GM19025 (cell line): Measurements from ENCODE around the gene SPECC1L.
"Not testable (repeated sequence)": the region's sequence is repeated elsewhere in the genome, so short reads cannot be mapped to it uniquely, and the experiment has no call there.

Experiments
- ATAC-seq: cut with Tn5 transposase; IDR thresholded peaks from one replicate; pipeline ENCODE4 v1.9.1; 2021; ENCODE audit warnings: mild to moderate bottlenecking, low read depth, moderate library complexity; ENCODE audit not compliant: unreplicated experiment

The SPECC1L gene

DNA sequence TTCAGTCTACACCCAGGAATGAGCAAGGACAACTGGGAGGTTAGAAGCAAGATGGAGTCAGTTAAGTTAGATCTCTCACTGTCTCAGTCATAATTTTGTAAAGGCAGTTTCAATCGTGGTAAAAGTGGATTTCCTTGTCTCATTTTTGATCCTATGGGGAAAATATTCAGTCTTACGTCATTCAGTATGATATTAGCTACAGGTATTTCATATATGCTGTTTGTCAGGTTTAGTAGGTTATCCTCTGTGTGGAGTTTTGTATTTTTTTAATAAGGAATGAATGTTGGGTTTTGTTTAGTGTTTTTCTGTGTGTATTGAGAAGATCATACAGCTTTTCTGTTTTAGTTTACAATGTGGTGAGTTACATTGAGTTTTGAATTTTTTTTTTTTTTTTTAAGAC lies 11.8 kb downstream of the SPECC1L start:
- ATAC-seq, result no peak

DNA sequence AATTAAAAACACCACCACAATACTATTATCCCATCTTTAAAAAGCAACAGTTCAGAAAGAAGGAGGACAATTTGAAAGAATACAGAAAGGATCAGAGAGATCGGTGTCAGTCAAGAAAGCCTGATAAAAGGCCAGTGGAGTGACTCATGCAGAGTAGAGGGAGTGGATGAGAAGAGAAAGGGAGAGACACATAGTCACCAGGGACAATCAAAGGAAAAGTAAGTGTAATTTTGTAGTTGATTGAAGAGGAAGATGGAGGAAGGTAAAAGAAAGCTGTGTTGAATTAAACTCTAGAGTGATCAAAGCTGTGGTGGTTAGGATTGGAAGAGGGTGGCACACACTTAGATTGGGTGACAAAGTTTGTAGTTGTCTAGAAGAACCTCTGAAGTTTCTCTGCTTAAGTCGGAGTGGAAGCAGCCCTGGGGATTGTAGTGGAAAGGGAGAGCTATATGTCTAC lies 14.1 kb downstream of the SPECC1L start:
- no peak for ATAC-seq

- no peak for ATAC-seq
These were observed 14.6 kb downstream of the SPECC1L start for GRCh38 chr22:24285245-24285644.

DNA sequence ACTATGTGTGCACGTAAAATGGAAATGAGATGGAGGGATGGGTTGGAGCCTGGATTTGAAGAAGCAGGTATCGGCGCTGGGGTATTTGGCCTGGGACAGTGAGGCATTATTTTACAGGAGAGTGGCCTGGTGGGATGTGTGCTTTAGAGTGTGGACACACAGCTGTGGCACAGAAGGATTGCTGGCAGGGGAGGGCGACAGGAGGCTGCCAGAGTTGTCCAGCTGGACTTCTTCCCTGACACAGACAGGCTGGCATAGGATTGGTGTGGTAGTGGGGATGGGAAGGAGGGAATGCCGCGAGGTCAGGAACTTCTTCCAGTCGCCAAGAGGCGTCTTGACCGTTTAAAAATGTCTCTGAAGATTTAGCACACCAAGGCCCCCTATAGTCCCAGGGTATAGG lies 16.6 kb downstream of the SPECC1L start:
- not testable (repeated sequence) for ATAC-seq

DNA sequence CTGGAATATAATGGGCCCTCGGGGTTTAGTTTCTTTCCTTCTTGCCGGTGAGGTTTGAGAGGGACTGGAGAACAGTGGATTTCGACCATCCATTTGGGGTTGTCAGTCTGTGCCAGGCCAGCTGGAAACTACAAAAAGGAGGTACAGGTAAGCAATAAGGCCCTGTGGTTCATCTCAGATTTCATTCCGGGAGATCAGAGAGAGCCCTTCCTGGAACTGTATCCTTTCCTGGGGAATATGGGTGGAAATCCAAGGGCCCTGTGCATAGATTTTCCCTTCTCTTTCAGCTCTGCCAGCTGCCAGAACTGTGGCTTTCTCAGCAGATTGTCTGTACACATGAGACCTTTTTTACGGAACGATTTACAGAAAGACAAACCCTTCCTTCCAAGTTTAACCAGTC lies 17.2 kb downstream of the SPECC1L start:
- not testable (repeated sequence) for ATAC-seq

DNA sequence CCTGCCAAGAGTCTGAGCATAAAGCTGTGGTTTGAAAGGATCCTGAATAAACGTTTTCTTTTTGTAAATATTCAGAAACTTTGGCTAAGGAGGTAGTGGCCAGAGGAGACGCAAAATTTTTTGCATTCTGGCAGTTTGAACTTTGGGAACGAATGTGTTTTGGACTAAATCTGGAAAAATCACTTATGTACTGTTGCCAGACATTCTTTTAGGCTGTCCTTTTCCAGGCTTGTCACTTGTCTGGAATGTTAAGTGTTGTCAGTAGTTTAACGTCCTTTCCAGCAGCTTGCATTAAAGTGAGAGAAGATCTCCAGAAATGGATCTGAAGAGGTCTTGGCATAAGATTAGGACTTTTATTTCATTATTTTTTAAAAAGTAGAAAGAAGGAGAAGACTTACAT lies 18.5 kb downstream of the SPECC1L start:
- no peak for ATAC-seq

GRCh38 chr22:24289741-24290163 lies 19.1 kb downstream of the SPECC1L start:
- ATAC-seq, result no peak

GRCh38 chr22:24290459-24290858 lies 19.8 kb downstream of the SPECC1L start:
- no peak for ATAC-seq

DNA sequence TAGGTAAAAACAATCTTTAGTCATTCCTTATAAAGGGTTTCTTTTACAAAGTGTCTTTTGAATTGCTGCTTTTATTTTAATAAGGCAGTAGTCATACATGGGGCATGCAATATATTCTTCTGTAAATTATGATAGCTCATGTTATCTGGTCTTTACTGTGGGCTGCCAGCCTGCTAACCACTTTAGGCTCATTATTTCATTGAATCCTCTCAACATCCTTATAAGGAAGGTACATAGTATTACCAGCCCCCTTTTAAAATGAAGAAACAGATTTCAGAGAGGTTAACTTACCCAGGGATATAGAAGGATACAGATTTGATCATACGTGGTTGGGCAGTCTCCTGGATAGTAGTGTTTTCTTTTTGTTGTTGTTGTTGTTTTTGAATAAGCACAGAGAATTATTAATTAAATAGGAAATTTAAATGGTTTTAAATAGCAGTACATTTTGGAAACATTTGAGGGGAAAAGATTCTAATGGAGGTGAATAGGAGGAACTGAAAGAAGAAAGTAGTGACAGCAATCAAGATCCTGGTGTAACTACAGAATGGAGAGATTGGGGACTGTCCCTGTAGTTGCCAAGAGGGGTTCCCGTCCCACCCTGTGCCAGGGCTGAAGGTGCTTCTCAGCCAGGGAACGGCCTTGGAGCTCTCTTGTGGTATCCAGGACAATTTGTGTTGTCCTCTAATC lies 21.0 kb downstream of the SPECC1L start:
- no peak for ATAC-seq

DNA sequence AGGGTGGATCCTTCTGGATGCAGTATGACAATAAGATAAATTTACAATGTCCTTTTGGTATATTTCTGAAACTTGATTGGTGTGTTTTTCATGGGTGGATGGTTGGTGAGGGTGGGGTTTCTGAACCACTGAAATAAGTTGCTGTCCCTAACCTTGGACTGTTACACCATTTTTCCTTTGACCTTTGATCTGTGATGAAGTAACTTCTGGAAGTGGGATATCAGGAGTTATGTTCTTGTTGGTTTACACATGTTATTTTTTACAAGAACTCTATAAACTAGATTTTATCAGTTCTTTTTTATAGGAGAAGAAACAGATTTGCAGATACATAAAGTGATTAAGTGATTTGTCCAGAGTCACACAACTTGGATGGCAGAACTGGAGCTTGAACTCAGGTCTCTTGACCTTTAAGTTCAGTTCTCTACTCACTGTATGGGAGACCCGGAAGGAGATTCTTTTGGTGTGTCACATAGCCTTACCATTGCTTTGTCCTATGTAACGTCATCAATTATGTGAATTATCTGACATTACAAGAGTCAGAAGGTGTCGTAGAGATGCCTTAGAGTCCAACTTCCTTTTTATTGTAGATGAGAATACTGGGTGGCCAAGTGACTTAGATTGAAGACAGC lies 21.7 kb downstream of the SPECC1L start:
- ATAC-seq, result not testable (repeated sequence)

DNA sequence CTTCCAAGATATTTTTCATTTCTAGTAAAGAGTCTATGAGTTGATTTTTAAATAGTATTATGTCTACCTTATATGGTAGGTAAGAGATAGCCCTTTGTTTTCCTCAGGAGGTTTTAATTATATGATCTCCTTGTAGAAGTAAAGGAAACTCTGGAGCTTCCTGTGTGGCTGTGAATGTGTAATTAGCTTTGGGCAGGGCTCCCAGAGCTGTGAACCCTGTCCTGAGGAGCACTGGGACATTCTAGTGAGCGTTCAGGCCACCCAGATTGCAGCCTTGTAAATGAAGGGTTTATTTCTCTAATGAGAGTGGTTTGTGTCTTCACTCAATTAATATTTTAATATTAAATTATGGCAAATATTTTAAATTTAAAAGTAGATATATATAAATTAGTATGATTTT lies 24.3 kb downstream of the SPECC1L start:
- not testable (repeated sequence) for ATAC-seq

- not testable (repeated sequence) for ATAC-seq
These were observed 28.0 kb downstream of the SPECC1L start for GRCh38 chr22:24298497-24299155.

- ATAC-seq, result not testable (repeated sequence)
These were observed 29.9 kb downstream of the SPECC1L start for GRCh38 chr22:24300522-24300921.

DNA sequence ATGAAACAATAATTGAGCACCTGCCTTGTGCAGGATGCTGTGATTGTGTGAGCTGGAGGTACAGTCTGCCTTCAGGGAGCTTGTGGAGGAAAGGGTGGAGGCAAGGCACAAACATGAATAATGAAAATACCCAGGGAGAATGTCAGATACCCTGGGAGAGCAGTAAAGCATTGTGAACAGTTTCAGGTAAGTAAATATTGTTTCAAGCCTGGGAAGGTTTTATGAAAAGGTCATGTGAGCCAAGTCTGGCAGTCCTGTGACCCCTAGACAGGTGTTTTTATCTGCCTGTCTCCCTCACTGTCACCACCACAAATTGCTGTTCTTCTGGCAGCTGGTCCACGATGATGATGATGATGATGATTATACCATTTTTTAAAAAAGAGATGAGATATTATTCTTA lies 32.0 kb downstream of the SPECC1L start:
- ATAC-seq, result no peak

GRCh38 chr22:24303007-24303406 lies 32.4 kb downstream of the SPECC1L start:
- ATAC-seq, result no peak

GRCh38 chr22:24304062-24304675 lies 33.5 kb downstream of the SPECC1L start:
- no peak for ATAC-seq

GRCh38 chr22:24305260-24305692 lies 34.6 kb downstream of the SPECC1L start:
- no peak for ATAC-seq

GRCh38 chr22:24310969-24311368 lies 40.3 kb downstream of the SPECC1L start:
- ATAC-seq, result no peak

- ATAC-seq, result no peak
These were observed 44.8 kb downstream of the SPECC1L start for GRCh38 chr22:24315367-24315966.

DNA sequence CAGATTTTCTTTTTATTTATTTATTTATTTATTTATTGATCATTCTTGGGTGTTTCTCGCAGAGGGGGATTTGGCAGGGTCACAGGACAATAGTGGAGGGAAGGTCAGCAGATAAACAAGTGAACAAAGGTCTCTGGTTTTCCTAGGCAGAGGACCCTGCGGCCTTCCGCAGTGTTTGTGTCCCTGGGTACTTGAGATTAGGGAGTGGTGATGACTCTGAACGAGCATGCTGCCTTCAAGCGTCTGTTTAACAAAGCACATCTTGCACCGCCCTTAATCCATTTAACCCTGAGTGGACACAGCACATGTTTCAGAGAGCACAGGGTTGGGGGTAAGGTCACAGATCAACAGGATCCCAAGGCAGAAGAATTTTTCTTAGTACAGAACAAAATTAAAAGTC lies 45.6 kb downstream of the SPECC1L start:
- not testable (repeated sequence) for ATAC-seq

- ATAC-seq, result not testable (repeated sequence)
These were observed 46.9 kb downstream of the SPECC1L start for GRCh38 chr22:24317511-24317910.
